Left lung (tissue), 10 donors: ENCODE data around the gene INS. TPM values are rescaled to one million over a fixed set of nuclear protein-coding genes. Genes with fewer than 3 reads are reported as not detected.

Experiments used
- ATAC-seq: fragments of 200-7000 bp; cut with Tn5 transposase; one replicate; pipeline ENCODE4 v1.9.1; 2020; ENCODE audit warnings: moderate library complexity
- DNase-seq, 4 donors: peaks; one replicate each; pipeline ENCODE4 v3.0.0-alpha.2; 2013 to 2020
- H3K27ac ChIP-seq, 2 donors: fragments of 200-600 bp; sonication (generic) in 1 of 2; one replicate each; pipeline versions ENCODE4 v1.5.0 to v1.8.0; 2020 to 2021
- H3K27me3 ChIP-seq, 2 donors: fragments of 200-600 bp; sonication (generic) in 1 of 2; one replicate each; pipeline versions ENCODE4 v1.5.0 to v1.8.0; 2020 to 2021
- H3K36me3 ChIP-seq, 2 donors: fragments of 200-600 bp; sonication (generic) in 1 of 2; one replicate each; pipeline versions ENCODE4 v1.5.0 to v1.8.0; 2020 to 2021
- H3K4me1 ChIP-seq, 2 donors: fragments of 200-600 bp; one replicate each; pipeline ENCODE4 v1.8.0; 2021
- H3K4me3 ChIP-seq, 2 donors: fragments of 200-600 bp; sonication (generic) in 1 of 2; one replicate each; pipeline versions ENCODE4 v1.5.0 to v1.8.0; 2020 to 2021; ENCODE audit warnings: mild to moderate bottlenecking in 1 of 2
- H3K9me3 ChIP-seq, 2 donors: fragments of 200-600 bp; sonication (generic) in 1 of 2; one replicate each; pipeline versions ENCODE4 v1.5.0 to v1.8.0; 2020 to 2021
- intact Hi-C, 2 donors: fragments of 100-400 bp; cut with DNase I; formaldehyde crosslinking; loops; one replicate each; pipeline versions ENCODE4 v1.11.2 to v1.14.2; 2022
- polyA plus RNA-seq, 6 donors: library from polyadenylated mRNA; unstranded; fragments of 120-200 nt; gene quantifications; one replicate each; pipeline ENCODE4 v1.2.1, GENCODE V29; 2013; ENCODE audit not compliant: insufficient read length in 6 of 6
- total RNA-seq, 2 donors: library from RNA; stranded (reverse); fragmentation: NEBNext Ultra II Directional; extraction: Animal tissue kit (Norgen Biotek cat#: 25700); gene quantifications; one replicate each; pipeline ENCODE4 v1.2.1, GENCODE V29; 2021
- TF ChIP-seq, protein P1 (sequence below), 2 donors: fragments of 200-600 bp; sonication (generic) in 1 of 2; IDR thresholded peaks; one replicate each; pipeline versions ENCODE4 v1.5.0 to v1.8.0; 2021; ENCODE audit warnings: antibody characterized with exemption in 2 of 2
- donor health status: DM: no; HTN: yes; CAD: no.
- donor health status: DM: no; HTN: no; CAD: no.

Gene INS
- total and polyA plus RNA-seq, 8 donors = not detected

DNA sequence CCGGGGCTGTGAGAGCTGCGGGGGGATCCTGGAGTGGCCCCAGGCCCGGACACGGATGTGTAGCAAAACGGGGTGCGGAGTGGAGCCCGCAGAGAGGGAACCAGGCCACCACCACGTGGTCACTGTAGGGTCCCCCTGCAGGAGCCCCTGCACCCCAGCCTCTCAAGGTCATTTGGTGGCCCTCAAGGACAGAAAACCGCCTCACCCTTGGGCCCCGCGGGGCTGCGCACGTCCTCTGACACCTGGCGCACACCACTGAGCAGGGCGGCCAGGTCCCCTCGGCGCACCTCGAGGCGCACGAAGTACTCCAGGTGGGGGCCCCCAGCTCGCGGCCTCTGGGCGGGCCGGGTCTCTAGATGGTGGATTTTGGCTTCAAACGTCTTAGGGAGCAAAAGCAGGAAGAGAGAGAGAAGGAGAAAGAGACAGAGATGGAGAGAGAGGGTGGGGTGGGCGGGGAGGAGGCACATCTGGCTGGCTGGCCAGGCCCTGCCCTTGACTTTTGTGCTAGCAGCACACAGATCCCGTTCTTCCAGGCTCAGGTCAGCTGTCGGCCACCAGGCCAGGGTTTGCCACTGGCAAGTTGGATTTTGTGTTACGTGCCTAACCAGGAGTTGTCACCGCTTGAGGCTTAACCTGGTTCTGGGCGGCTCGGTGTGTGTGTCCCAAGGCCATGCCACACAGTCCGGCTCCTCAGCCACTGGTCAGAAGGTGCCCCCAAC is 7.4 kb upstream of the INS start:
- no peak for ATAC-seq
- Histone ChIP-seq H3K36me3 (no peaks in the 10 kb centered on the region), H3K4me1 (peaks cover 5 to 10% of the 10 kb centered on the region in 2 donors), H3K27me3 (peaks cover 0 to 91% of the 10 kb centered on the region in 2 donors), H3K27ac (no peak overlapping the region), H3K4me3 (no peak overlapping the region), H3K9me3 (no peaks in the 10 kb centered on the region)
- TF ChIP-seq, protein P1, sequence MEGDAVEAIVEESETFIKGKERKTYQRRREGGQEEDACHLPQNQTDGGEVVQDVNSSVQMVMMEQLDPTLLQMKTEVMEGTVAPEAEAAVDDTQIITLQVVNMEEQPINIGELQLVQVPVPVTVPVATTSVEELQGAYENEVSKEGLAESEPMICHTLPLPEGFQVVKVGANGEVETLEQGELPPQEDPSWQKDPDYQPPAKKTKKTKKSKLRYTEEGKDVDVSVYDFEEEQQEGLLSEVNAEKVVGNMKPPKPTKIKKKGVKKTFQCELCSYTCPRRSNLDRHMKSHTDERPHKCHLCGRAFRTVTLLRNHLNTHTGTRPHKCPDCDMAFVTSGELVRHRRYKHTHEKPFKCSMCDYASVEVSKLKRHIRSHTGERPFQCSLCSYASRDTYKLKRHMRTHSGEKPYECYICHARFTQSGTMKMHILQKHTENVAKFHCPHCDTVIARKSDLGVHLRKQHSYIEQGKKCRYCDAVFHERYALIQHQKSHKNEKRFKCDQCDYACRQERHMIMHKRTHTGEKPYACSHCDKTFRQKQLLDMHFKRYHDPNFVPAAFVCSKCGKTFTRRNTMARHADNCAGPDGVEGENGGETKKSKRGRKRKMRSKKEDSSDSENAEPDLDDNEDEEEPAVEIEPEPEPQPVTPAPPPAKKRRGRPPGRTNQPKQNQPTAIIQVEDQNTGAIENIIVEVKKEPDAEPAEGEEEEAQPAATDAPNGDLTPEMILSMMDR (IDR thresholded peaks at IDR 0.05) = no peak
- intact Hi-C loops = no loop called here
- DNase-seq = no peak

GRCh38 chr11:2167141-2168045 is 6.4 kb upstream of the INS start:
- H3K27ac ChIP-seq = no peak overlapping the region
- ATAC-seq (no peak), DNase-seq (no peak)
- intact Hi-C loops = no loop called here
- TF ChIP-seq, protein P1 (IDR thresholded peaks at IDR 0.05) = no peak
- H3K27me3 ChIP-seq = peaks cover 0 to 99% of the 10 kb centered on the region in 2 donors
- H3K4me1 ChIP-seq = peaks cover 5 to 10% of the 10 kb centered on the region in 2 donors
- H3K9me3 ChIP-seq = no peaks in the 10 kb centered on the region
- H3K36me3 ChIP-seq = no peaks in the 10 kb centered on the region
- no peak overlapping the region for H3K4me3 ChIP-seq

- Histone ChIP-seq H3K36me3 (no peaks in the 10 kb centered on the region), H3K4me1 (peaks cover 5 to 10% of the 10 kb centered on the region in 2 donors), H3K4me3 (no peak overlapping the region), H3K27ac (no peak overlapping the region), H3K9me3 (no peaks in the 10 kb centered on the region), H3K27me3 (peaks cover 0 to 95% of the 10 kb centered on the region in 2 donors)
- DNase-seq (peak in 1 of 4 donors; percentile 38), ATAC-seq (peak; percentile 63)
- TF ChIP-seq, protein P1 (IDR thresholded peaks at IDR 0.05) = peak; percentile 43 to 66
- intact Hi-C loops = no loop called here
These were observed 5.3 kb upstream of the INS start for GRCh38 chr11:2166091-2166851.

DNA sequence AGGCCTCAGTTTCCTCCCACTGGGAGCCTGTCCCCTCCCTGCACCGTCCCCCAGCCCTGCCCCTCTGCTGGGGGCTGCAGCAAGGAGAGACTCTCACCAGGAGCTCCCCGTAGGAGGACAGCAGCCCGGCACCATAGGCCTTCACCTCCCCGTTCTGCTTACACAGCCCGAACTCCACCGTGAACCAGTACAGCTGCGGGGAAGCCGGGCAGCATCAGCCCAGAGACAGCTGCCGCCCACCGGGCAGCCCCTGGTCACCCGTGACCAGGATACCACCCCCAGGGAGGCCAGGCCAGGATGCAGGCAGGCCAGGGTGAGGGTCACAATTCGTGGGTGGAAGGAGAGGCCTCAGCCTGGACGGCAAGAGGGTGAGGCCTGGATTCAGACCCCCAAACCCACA is 4.6 kb upstream of the INS start:
- TF ChIP-seq, protein P1 (IDR thresholded peaks at IDR 0.05) = no peak
- H3K27me3 ChIP-seq = peaks cover 0 to 95% of the 10 kb centered on the region in 2 donors
- no peak overlapping the region for H3K4me3 ChIP-seq
- no peaks in the 10 kb centered on the region for H3K9me3 ChIP-seq
- peaks cover 5 to 10% of the 10 kb centered on the region in 2 donors for H3K4me1 ChIP-seq
- DNase-seq (no peak), ATAC-seq (no peak)
- H3K36me3 ChIP-seq = no peaks in the 10 kb centered on the region
- no peak overlapping the region for H3K27ac ChIP-seq
- intact Hi-C loops = no loop called here
